ENCODE data around the gene BICD1.
A peak's percentile ranks its signal among the peaks of the same experiment; 100 is the strongest.

Gene BICD1

GRCh38 chr12:32285489-32285888 lies 178.8 kb downstream of the BICD1 start:
- no peak for DNase-seq

- DNase-seq: no peak
Measured at GRCh38 chr12:32290411-32290810, 183.8 kb downstream of the BICD1 start.

GRCh38 chr12:32292151-32292550 lies 185.5 kb downstream of the BICD1 start:
- DNase-seq: no peak

GRCh38 chr12:32293808-32294419 lies 187.3 kb downstream of the BICD1 start:
- DNase-seq: no peak

DNA sequence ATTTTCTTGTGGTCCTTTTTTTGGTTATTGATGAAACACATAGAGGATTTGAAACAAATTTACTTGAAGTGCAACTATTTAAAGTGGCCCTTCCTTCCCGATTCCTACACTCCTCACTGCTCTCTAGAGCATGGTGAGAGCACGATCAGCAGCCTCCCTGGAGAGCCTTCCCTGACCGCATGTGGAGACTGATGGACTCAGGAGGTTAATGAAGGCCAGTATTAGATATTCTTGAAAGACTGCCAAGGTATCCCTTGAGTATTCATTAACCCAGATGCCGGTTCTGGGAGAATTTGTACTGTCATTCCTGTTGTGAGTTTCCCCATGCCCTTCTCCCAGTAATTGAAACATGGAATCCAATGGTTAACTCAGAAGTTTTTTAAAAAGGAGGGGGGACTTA lies 189.9 kb downstream of the BICD1 start:
- DNase-seq: no peak

DNA sequence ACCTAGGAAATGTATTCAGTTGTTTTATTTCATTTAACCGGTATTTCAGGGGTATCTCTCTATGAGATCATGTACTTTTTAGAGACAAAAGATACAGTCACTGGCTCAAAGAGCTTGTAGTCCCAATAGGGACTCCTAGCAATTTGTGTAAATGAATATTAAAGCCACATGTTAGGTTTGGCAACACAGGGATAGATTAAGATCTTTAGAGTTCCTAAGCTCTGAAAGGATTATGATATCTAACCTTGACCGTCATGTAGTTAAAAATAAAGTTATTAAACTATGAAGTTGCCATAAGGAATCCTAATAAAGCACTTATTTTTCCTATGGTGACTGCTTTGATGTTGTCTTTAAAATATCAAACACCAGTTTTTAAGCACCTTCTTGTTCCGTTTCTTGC lies 192.3 kb downstream of the BICD1 start:
- DNase-seq: no peak

- DNase-seq: no peak
Measured at GRCh38 chr12:32301216-32301615, 194.6 kb downstream of the BICD1 start.

DNA sequence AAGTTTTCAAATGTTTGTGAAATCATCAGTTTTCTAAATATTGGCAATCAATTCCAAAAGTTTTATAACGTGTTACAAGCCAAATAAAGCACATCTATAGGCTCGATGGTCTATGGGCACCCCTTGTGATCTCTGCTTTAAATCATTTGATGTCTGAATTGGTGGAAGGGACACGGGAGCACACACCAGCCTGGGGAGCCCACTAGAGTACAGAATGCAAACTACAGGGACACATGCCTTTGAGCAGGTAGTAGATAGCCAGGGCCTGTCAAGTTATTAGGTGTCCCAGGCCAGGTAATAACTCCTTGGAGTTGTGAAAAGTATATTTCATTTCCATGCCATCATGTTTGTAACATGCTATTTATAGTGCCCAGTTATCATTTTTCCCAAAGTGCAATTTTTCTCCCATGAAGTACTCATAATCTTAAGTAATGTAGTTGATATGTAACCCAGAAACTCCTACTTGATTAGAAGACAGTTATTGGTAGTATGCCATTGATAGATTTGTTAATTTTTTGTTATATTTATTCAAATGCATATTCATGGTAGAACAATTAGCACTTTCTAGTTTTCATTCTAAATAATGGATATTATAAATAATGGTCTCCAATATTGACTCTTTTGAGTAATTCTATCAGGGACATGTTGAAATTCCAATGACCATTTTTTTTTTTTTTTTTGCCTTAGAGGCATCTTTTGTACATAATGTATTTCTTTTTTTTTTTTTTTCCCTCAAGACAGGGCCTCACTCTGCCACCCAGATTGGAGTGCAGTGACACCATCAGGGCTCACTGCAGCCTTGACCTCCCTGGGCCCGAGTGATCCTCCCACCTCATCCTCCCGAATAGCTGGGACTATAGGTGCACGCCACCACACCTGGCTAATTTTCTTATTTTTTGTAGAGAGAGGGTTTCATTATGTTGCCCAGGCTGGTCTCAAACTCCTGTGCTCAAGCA lies 195.8 kb downstream of the BICD1 start:
- peak; percentile 11 to 46 for DNase-seq

GRCh38 chr12:32303174-32303549 lies 196.5 kb downstream of the BICD1 start:
- no peak for DNase-seq

GRCh38 chr12:32305163-32305562 lies 198.5 kb downstream of the BICD1 start:
- peak in 1 of 2 donors; percentile 55 for DNase-seq

DNA sequence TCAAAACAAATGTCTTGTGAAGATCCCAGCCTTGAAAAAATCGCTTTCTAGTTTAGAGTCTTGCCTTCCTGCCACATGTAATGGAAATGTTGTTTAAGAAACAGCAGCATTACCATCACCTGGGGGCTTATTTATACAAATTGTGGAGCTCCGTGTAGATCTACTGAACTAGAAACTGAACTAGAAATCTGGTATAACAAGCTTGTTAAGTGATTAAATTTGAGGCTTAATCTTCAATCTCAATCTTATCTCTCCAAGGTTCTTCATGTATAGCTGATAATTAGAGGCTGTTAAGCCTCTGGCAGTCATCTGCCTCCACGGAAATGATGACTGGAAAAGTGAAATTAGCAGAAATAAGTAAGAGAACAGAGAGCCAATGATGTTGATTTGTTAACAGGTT lies 200.7 kb downstream of the BICD1 start:
- DNase-seq: no peak

- no peak for DNase-seq
Measured at GRCh38 chr12:32309811-32310736, 203.4 kb downstream of the BICD1 start.

- DNase-seq: peak in 1 of 2 donors; percentile 43
Measured at GRCh38 chr12:32312049-32312670, 205.5 kb downstream of the BICD1 start.

- no peak for DNase-seq
Measured at GRCh38 chr12:32322354-32322753, 215.7 kb downstream of the BICD1 start.

DNA sequence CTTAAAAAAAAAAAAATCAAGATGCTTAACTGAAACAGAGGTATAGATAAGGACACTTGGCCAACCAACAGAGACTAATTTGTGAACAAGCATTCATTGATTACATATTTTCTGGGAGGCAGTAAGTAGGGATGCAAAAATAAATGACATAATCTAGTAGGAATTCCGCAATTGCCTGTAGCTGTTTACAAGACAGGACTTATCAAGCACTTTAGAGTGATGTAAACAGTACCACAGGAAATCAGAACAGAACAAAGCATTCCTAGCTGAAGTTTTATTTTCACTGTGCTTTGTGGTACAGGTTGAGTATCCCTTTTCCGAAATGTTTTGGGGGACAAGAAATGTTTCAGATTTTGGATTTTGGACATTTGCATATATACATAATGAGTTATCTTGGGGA lies 224.5 kb downstream of the BICD1 start:
- no peak for DNase-seq

GRCh38 chr12:32332446-32332845 lies 225.8 kb downstream of the BICD1 start:
- no peak for DNase-seq

- no peak for DNase-seq
Measured at GRCh38 chr12:32334371-32334777, 227.7 kb downstream of the BICD1 start.

- no peak for DNase-seq
Measured at GRCh38 chr12:32336261-32336660, 229.6 kb downstream of the BICD1 start.

DNA sequence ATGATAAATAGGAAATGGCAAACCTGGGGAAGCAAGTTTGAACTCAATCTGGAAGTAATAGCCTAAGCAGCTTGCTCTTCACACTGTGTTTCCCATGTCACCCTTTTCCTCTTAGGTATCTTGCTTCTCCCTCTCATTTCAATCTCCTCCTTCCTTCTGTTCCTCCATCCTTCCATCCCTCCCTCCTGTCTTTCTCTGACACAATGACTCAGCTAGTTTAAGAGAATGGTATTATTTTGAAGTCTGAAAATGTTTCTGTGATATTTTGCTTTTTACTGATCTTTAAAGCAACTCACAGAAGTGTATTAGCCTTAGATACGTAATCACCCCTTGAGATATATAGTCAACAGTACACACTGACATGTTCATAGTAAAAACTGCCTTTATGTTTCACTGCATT lies 236.8 kb downstream of the BICD1 start:
- DNase-seq: no peak

DNA sequence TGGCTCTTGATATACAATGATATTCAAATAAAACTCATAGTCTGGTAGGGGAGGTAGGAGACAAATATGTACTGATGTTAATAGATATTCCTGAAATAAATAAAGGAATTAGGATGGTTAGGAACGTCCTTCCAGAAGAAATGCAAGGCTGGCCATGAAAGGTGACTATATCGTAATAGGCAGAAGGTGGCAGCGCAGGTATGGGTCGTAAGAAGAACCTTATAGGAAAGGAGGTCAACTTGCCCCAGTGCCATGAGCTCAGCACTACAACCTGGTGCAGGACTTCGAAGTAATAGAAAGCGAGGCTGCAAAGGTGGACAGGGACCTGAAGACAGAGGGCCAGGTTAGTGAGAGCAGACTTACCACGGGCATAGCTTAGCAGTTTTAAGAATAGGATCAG lies 237.4 kb downstream of the BICD1 start:
- DNase-seq: no peak

DNA sequence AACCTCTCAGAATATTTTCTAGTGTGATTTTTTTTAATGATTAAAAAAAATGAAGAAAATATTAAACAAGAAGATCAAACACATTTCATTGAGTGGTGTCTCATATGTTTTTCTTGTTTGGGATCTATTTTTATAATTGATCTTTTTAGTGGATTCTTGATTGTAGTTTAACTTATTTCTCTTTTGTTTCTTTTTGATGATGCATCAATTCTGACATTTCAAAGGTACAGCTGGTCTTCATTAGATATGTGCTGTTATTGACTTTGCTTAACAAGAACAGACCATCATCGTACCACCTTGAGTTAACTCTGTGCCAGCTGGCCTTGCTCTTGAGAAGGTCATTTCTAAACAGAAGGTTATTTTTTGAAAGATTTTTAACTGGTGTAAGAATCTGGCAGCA lies 246.9 kb downstream of the BICD1 start:
- no peak for DNase-seq

DNA sequence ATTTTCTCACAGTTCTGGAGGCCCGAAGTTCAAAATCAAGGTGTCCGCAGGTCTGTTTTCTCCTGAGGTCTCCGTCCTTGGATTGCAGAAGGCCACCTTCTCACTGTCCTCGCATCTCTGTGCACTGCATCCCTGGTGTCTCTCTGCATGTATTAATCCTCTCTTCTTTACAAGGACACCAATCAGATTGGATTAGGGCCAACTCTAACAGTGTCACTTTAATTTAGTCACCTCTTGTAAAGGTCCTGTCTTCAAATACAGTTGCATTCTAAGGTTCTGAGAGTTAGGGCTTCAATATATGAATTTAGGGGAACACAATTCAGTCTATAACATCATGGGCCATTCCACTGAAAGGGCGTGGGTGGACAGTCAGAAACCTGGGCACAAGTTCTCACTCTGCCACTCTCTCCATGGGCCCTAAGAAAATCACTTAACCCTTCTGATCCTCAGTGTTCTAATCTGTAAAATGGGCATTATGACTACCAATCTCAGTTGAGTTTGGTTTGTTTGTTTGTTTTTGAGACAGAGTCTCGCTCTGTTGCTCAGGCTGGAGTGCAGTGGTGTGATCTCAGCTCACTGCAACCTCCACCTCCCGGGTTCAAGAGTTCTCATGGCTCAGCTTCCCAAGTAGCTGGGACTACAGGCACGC lies 251.1 kb downstream of the BICD1 start:
- DNase-seq: no peak
